Upper lobe of left lung (tissue), 4 donors: ENCODE measurements around the gene KIAA1217.

ENCODE experiments used
- CTCF ChIP-seq, 6 experiments: fragments of 450-650 bp in 4 of 6; fragments of 200-600 bp in 2 of 6; sonication (generic) in 2 of 6; IDR thresholded peaks; one replicate each; pipeline ENCODE4 v1.5.1; 2016 to 2019; ENCODE audit warnings: antibody characterized with exemption in 6 of 6
- POLR2A ChIP-seq, 4 donors: fragments of 450-650 bp; IDR thresholded peaks; one replicate each; pipeline ENCODE4 v1.5.1; 2016 to 2017; ENCODE audit warnings: antibody characterized with exemption in 4 of 4, mild to moderate bottlenecking in 2 of 4
- POLR2AphosphoS5 ChIP-seq, 2 donors: sonication (generic); formaldehyde crosslinking; IDR thresholded peaks; one replicate each; pipeline ENCODE4 v1.5.1; 2017; ENCODE audit warnings: antibody characterized with exemption in 2 of 2

GRCh38 chr10:24370877-24371276 lies 161.9 kb downstream of the KIAA1217 start:
- no peak for TF ChIP-seq CTCF (IDR thresholded peaks at IDR 0.05)
- TF ChIP-seq POLR2AphosphoS5 (IDR thresholded peaks at IDR 0.05), result no peak
- TF ChIP-seq POLR2A (IDR thresholded peaks at IDR 0.05), result no peak
